Measurements from ENCODE around the gene KXD1.

DNA sequence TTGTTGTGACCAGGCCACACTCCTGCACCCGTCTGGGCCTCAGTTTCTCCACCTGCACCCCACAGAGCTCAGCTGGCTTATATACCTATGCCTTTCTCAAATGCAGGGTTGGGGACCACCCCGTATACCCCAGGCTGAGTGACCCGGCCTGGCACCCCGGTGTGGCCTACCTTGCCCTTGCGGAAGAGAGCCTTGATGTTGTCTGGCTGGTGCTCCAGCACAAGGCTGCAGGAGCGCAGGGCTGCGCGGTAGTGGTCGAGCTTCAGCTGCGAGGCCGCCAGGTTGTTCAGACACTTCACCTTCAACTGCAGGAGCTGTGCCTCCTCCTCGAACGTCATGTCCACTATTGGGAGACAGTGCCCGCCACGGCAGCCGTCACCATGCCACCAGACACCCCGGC, 20.2 kb upstream of the KXD1 start:
- TF ChIP-seq, protein P1, sequence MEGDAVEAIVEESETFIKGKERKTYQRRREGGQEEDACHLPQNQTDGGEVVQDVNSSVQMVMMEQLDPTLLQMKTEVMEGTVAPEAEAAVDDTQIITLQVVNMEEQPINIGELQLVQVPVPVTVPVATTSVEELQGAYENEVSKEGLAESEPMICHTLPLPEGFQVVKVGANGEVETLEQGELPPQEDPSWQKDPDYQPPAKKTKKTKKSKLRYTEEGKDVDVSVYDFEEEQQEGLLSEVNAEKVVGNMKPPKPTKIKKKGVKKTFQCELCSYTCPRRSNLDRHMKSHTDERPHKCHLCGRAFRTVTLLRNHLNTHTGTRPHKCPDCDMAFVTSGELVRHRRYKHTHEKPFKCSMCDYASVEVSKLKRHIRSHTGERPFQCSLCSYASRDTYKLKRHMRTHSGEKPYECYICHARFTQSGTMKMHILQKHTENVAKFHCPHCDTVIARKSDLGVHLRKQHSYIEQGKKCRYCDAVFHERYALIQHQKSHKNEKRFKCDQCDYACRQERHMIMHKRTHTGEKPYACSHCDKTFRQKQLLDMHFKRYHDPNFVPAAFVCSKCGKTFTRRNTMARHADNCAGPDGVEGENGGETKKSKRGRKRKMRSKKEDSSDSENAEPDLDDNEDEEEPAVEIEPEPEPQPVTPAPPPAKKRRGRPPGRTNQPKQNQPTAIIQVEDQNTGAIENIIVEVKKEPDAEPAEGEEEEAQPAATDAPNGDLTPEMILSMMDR (IDR thresholded peaks at IDR 0.05): no peak
- TF ChIP-seq POLR2A (IDR thresholded peaks at IDR 0.05): no peak
